ENCODE data around the gene ZNF618.
"Not testable (repeated sequence)": the region's sequence is repeated elsewhere in the genome, so short reads cannot be mapped to it uniquely, and the experiment has no call there.

Gene ZNF618

DNA sequence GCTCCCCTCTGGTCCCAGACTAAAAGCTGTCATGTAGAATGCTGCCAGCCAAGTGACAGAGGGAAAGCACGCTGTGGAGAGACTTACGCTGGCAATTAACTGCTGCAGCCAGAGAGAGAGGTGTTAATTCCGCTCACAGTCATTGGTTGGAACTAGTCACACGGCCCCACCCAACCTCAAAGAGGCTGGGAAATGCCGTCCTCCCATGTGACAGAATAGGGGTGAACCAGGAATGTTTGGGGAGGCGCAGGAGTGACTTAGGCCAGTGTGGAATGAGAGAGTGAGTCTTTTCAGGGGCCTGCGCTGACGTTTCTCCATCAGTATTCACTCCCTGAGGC, 114.4 kb downstream of the ZNF618 start:
- Histone ChIP-seq H3K27me3 (ENCODE audit: control insufficient read depth, insufficient read depth, low read length) (no peaks in the 10 kb centered on the region), H3K9ac (ENCODE audit: low read length) (no peak overlapping the region), H3K9me3 (ENCODE audit: control insufficient read depth, insufficient read depth, low read depth, low read length) (no peaks in the 10 kb centered on the region), H3K4me1 (ENCODE audit: control insufficient read depth, insufficient read depth, low read length) (no peaks in the 10 kb centered on the region), H3K4me3 (ENCODE audit: low read depth, low read length) (no peak overlapping the region), H3K27ac (ENCODE audit: low read depth, low read length) (no peak overlapping the region), H3K36me3 (ENCODE audit: control insufficient read depth, insufficient read depth, low read length) (peaks cover 19% of the 10 kb centered on the region)

DNA sequence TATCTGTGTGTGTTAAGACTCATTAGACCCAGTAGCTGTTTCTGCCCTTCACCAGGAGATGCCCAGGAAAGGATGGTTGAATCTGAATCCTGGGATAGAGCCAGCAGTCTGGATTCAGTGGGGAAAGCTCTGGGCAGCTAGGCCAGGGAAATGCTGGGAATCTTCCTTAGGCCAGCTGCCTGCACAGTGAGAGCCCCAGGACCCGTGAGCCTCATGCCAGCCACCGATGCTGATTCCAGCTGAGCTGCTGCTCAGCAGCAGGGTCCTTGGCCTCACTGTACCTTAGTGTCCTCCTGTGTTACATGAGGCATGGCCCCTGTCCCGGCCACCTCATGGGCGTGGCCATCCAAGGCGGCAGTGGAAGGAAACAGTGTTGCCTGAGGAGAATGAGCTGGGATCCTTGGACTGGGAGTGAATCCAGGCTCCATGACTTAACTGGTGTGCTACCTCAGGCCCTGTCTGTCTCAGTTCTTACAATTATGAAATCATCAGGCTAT, 114.9 kb downstream of the ZNF618 start:
- H3K27ac ChIP-seq (ENCODE audit: low read depth, low read length) = no peak overlapping the region
- H3K9me3 ChIP-seq (ENCODE audit: control insufficient read depth, insufficient read depth, low read depth, low read length) = no peaks in the 10 kb centered on the region
- H3K4me1 ChIP-seq (ENCODE audit: control insufficient read depth, insufficient read depth, low read length) = no peaks in the 10 kb centered on the region
- H3K27me3 ChIP-seq (ENCODE audit: control insufficient read depth, insufficient read depth, low read length) = no peaks in the 10 kb centered on the region
- H3K36me3 ChIP-seq (ENCODE audit: control insufficient read depth, insufficient read depth, low read length) = peaks cover 19% of the 10 kb centered on the region
- no peak overlapping the region for H3K9ac ChIP-seq (ENCODE audit: low read length)
- no peak overlapping the region for H3K4me3 ChIP-seq (ENCODE audit: low read depth, low read length)

DNA sequence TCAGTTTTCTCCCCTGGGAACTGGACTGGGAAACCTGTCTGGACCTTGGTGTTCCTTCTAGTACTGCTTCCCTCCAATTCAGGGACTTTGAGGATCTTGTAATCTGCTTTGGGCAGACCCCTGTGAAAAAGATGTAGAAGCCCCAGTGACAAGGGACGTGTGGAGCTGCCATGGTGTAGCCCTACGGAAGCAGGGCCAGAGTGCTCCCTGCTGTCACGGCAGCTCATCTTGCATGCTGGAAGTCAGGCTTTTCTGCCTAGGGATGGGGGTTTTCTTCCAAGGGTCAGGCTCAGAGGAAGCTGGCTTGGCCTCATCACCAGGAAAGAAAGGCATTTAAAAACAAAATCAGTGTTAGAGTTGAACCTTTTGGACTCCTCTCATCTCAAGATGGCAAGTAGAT, 115.6 kb downstream of the ZNF618 start:
- H3K4me1 ChIP-seq (ENCODE audit: control insufficient read depth, insufficient read depth, low read length) = no peaks in the 10 kb centered on the region
- H3K27ac ChIP-seq (ENCODE audit: low read depth, low read length) = no peak overlapping the region
- H3K9me3 ChIP-seq (ENCODE audit: control insufficient read depth, insufficient read depth, low read depth, low read length) = no peaks in the 10 kb centered on the region
- peaks cover 19% of the 10 kb centered on the region for H3K36me3 ChIP-seq (ENCODE audit: control insufficient read depth, insufficient read depth, low read length)
- H3K27me3 ChIP-seq (ENCODE audit: control insufficient read depth, insufficient read depth, low read length) = no peaks in the 10 kb centered on the region
- H3K4me3 ChIP-seq (ENCODE audit: low read depth, low read length) = no peak overlapping the region
- H3K9ac ChIP-seq (ENCODE audit: low read length) = no peak overlapping the region

DNA sequence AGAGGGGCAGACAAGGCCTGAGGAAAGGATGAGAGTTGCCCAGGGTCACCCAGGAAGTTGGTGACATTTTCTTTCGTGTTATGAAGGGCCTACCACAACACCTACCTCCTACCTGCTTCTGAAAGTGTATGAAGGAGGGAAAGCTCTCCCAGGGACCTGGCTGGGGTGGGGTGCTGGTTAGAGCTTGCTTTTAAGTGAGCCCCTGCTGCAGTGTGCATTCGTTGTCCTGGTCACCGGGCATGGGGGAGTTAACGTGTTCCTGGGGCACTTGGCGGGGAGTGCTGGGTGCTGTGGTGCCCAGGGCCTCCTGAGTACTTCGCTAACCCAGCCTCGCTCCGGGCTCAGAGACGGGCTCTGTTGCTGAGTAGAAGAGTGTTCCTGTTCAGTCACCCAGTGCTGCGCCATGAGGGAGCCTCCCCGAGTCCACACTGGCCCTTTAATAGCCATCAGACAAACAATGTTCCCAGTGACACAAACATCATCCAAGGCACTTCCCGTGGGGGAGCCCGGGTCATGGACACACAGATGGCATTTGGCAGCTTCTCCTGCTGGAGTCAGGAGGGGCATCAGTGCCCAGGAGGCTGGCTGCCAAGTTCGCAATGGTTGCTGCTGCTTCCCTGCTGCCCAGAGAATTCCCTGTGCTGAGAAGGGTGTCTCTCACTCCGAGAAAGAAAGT, 116.3 kb downstream of the ZNF618 start:
- Histone ChIP-seq H3K27ac (ENCODE audit: low read depth, low read length) (no peak overlapping the region), H3K27me3 (ENCODE audit: control insufficient read depth, insufficient read depth, low read length) (no peaks in the 10 kb centered on the region), H3K36me3 (ENCODE audit: control insufficient read depth, insufficient read depth, low read length) (peaks cover 19% of the 10 kb centered on the region), H3K9me3 (ENCODE audit: control insufficient read depth, insufficient read depth, low read depth, low read length) (no peaks in the 10 kb centered on the region), H3K9ac (ENCODE audit: low read length) (no peak overlapping the region), H3K4me1 (ENCODE audit: control insufficient read depth, insufficient read depth, low read length) (no peaks in the 10 kb centered on the region), H3K4me3 (ENCODE audit: low read depth, low read length) (no peak overlapping the region)

DNA sequence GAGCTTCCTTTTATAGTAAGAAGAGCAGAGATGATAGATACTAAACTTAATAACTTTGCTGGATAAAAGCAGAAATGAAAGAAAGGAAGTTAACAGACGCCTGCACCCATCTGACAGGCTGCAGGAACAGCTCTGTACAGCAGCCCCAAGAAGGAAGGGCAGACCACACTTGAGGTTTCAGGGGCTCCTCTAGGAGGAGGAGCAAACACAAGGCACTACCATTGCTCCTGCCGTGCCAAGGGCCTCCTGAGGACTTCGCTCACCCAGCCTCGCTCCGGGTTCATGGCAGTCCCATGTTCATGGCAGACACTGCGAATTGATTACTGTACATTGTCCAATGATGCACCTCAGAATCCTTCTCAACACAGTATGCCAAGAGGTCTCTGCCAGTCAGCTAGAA, 116.9 kb downstream of the ZNF618 start:
- no peaks in the 10 kb centered on the region for H3K4me1 ChIP-seq (ENCODE audit: control insufficient read depth, insufficient read depth, low read length)
- no peak overlapping the region for H3K9ac ChIP-seq (ENCODE audit: low read length)
- H3K9me3 ChIP-seq (ENCODE audit: control insufficient read depth, insufficient read depth, low read depth, low read length) = no peaks in the 10 kb centered on the region
- peaks cover 19% of the 10 kb centered on the region for H3K36me3 ChIP-seq (ENCODE audit: control insufficient read depth, insufficient read depth, low read length)
- no peak overlapping the region for H3K4me3 ChIP-seq (ENCODE audit: low read depth, low read length)
- no peak overlapping the region for H3K27ac ChIP-seq (ENCODE audit: low read depth, low read length)
- H3K27me3 ChIP-seq (ENCODE audit: control insufficient read depth, insufficient read depth, low read length) = no peaks in the 10 kb centered on the region

DNA sequence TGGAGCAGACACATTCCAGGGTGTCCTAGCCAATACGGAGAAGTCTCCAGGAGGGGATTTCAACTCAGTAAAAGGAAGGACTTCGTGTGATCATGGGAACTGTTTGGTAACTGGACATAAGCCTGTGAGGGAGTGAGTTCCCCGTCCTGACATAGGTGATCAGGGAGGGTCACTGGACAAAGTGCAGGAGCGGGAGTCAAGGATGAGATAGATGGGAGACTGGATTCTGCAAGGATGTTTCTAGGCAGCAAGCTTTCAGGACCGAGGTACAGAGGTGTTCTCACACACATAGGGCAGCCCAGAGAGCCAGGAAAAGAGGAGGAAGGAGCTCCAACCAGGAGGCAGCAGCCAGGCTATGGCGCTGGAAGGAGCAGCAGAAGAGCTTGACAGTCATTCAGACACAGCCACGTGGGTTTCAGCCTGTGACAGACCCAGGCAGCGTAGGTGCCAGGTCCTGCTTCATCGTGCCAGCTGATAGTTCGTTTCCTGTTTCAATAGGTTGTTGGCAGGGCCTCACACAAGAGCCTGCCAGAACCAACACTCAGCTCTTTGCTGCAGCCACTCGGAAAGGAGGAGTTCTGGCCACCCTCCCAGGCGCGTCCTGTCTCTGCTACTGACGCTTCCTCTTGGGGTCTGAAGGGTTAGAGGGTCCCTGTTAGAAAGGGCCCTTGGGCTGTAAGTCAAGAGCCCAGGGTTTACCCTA, 117.9 kb downstream of the ZNF618 start:
- no peak overlapping the region for H3K4me3 ChIP-seq (ENCODE audit: low read depth, low read length)
- no peak overlapping the region for H3K27ac ChIP-seq (ENCODE audit: low read depth, low read length)
- H3K9me3 ChIP-seq (ENCODE audit: control insufficient read depth, insufficient read depth, low read depth, low read length) = no peaks in the 10 kb centered on the region
- H3K27me3 ChIP-seq (ENCODE audit: control insufficient read depth, insufficient read depth, low read length) = no peaks in the 10 kb centered on the region
- H3K4me1 ChIP-seq (ENCODE audit: control insufficient read depth, insufficient read depth, low read length) = no peaks in the 10 kb centered on the region
- no peak overlapping the region for H3K9ac ChIP-seq (ENCODE audit: low read length)
- H3K36me3 ChIP-seq (ENCODE audit: control insufficient read depth, insufficient read depth, low read length) = peaks cover 11% of the 10 kb centered on the region

DNA sequence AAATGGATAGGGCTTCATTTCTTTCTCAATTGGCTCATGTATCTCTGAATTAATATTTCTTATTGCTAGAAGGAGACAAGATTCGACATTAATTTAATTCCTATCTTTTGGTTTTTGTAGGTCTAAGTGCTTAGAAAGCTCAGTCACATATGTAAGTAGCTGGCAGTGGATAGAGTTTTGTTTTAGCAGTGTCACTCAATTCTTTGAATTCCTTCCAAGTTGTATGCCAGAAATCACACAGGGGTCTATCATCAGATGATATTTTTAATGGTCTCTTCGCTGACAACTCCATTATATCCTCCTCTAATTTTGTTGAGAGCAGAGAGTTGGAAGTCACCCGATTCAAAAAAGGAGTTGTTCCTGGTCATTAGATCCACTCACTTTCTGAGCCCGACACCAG, 119.3 kb downstream of the ZNF618 start:
- no peaks in the 10 kb centered on the region for H3K4me1 ChIP-seq (ENCODE audit: control insufficient read depth, insufficient read depth, low read length)
- H3K4me3 ChIP-seq (ENCODE audit: low read depth, low read length) = no peak overlapping the region
- no peaks in the 10 kb centered on the region for H3K9me3 ChIP-seq (ENCODE audit: control insufficient read depth, insufficient read depth, low read depth, low read length)
- H3K27ac ChIP-seq (ENCODE audit: low read depth, low read length) = no peak overlapping the region
- H3K36me3 ChIP-seq (ENCODE audit: control insufficient read depth, insufficient read depth, low read length) = peaks cover 5% of the 10 kb centered on the region
- no peaks in the 10 kb centered on the region for H3K27me3 ChIP-seq (ENCODE audit: control insufficient read depth, insufficient read depth, low read length)
- no peak overlapping the region for H3K9ac ChIP-seq (ENCODE audit: low read length)

DNA sequence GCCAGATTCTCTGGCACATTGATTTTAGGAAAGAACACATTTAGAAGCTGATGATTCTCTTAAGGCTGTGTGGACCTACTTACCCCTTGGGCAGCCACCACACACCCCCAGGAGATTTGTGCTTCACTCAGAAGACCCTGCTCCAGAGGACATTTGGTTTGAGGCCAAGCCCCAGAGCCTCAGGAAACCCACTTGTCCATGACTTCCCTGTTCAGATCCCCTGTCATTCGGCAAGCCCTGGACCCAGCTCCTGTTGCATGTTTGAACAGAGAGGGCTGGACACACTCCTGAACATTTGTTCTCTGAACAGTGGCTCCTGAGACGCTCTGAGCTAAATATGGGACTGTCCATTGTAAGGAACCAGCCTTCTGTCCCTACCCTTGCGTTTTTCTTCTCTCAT, 119.9 kb downstream of the ZNF618 start:
- no peaks in the 10 kb centered on the region for H3K27me3 ChIP-seq (ENCODE audit: control insufficient read depth, insufficient read depth, low read length)
- H3K9ac ChIP-seq (ENCODE audit: low read length) = no peak overlapping the region
- H3K36me3 ChIP-seq (ENCODE audit: control insufficient read depth, insufficient read depth, low read length) = peaks cover 5% of the 10 kb centered on the region; the same call in 1 of the 2 replicates
- H3K9me3 ChIP-seq (ENCODE audit: control insufficient read depth, insufficient read depth, low read depth, low read length) = no peaks in the 10 kb centered on the region
- no peak overlapping the region for H3K4me3 ChIP-seq (ENCODE audit: low read depth, low read length)
- no peak overlapping the region for H3K27ac ChIP-seq (ENCODE audit: low read depth, low read length)
- H3K4me1 ChIP-seq (ENCODE audit: control insufficient read depth, insufficient read depth, low read length) = no peaks in the 10 kb centered on the region

DNA sequence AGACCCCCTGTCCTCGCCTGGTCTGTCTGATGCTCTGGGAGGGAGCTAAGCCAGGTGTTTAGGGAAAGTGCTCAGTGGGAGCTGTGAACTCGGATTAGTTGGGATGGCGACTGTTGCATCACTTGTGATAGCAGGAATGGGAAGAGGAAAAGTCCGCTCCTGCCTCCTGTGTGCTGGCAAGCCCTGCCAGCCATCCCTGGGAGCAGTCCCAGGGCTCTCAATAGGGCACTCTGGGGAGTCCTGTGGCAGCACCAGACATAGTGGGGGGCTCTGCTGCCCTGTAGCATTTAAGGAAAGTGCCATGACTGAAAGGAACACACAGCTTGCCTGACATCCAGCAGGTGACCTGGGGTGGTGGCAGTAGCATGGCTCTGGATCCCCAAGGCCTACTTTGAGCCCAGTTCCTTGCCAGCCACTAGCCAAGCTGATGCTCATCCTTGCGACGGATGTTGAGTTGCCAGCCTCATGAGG, 120.5 kb downstream of the ZNF618 start:
- no peaks in the 10 kb centered on the region for H3K27me3 ChIP-seq (ENCODE audit: control insufficient read depth, insufficient read depth, low read length)
- no peak overlapping the region for H3K4me3 ChIP-seq (ENCODE audit: low read depth, low read length)
- no peaks in the 10 kb centered on the region for H3K4me1 ChIP-seq (ENCODE audit: control insufficient read depth, insufficient read depth, low read length)
- H3K9ac ChIP-seq (ENCODE audit: low read length) = no peak overlapping the region
- H3K27ac ChIP-seq (ENCODE audit: low read depth, low read length) = no peak overlapping the region
- H3K9me3 ChIP-seq (ENCODE audit: control insufficient read depth, insufficient read depth, low read depth, low read length) = no peaks in the 10 kb centered on the region
- H3K36me3 ChIP-seq (ENCODE audit: control insufficient read depth, insufficient read depth, low read length) = peaks cover 6% of the 10 kb centered on the region; the same call in 1 of the 2 replicates

DNA sequence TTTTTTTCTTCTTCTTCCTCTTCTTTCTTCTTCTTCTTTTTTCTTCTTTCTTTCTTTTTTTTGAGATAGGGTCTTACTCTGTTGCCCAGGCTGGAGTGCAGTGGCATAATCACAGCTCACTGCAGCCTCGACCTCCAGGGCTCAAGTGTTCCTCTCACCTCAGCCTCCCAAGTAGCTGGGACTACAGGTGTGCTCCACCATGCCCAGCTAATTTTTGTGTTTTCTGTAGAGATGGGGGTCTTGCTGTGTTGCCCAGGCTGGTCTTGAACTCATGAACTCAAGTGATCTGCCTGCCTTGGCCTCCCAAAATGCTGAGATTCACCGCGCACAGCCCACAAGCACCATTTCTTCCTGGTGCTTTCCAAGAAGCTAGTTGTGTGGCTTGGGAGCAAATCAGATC, 121.0 kb downstream of the ZNF618 start:
- H3K36me3 ChIP-seq (ENCODE audit: control insufficient read depth, insufficient read depth, low read length) = peaks cover 11% of the 10 kb centered on the region
- H3K9ac ChIP-seq (ENCODE audit: low read length); H3K9me3 ChIP-seq (ENCODE audit: control insufficient read depth, insufficient read depth, low read depth, low read length); H3K27me3 ChIP-seq (ENCODE audit: control insufficient read depth, insufficient read depth, low read length); H3K4me1 ChIP-seq (ENCODE audit: control insufficient read depth, insufficient read depth, low read length); H3K4me3 ChIP-seq (ENCODE audit: low read depth, low read length); H3K27ac ChIP-seq (ENCODE audit: low read depth, low read length): not testable (repeated sequence)

DNA sequence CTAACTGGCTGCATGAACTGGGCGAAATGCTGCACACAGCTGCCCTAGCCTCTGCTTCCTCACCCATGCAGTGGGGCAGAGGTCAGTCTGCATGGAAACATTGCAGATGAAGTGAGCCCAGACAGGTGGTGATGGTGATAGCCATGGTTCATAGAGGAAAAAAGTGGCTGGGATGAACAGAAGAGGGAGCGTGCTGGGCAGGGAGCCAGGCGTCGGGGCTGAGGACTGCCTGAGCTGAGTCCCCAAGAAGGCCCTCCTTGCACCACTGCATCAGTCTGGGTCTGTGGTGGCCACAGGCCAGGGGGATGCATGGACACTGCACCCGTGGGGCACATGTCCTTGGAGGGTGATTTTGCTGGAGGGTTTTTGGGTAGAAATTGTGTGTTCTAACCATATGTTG, 121.5 kb downstream of the ZNF618 start:
- H3K4me3 ChIP-seq (ENCODE audit: low read depth, low read length) = no peak overlapping the region
- H3K36me3 ChIP-seq (ENCODE audit: control insufficient read depth, insufficient read depth, low read length) = peaks cover 13% of the 10 kb centered on the region
- H3K27me3 ChIP-seq (ENCODE audit: control insufficient read depth, insufficient read depth, low read length) = no peaks in the 10 kb centered on the region
- no peaks in the 10 kb centered on the region for H3K9me3 ChIP-seq (ENCODE audit: control insufficient read depth, insufficient read depth, low read depth, low read length)
- H3K9ac ChIP-seq (ENCODE audit: low read length) = no peak overlapping the region
- H3K27ac ChIP-seq (ENCODE audit: low read depth, low read length) = no peak overlapping the region
- H3K4me1 ChIP-seq (ENCODE audit: control insufficient read depth, insufficient read depth, low read length) = no peaks in the 10 kb centered on the region
